ENCODE results near the gene SCGB1A1.

SCGB1A1 gene

DNA sequence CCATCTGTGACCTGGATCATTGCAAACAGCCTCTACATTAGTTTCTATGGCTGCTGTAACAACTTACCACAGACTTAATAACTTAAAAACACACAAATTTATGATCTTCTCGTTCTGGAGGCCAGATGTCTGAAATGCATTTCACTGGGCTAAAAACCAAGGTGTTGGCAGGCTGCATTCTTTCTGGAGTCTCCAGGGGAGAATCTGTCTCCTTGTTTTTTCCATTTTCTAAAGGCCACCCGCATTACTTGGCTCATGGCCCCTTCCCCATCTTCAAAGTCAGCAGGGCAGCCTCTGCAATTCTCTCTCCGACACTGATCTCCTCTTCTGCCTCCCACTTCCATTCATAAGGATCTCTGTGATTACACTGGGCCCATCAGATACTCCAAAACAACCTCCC lies 11.6 kb downstream of the SCGB1A1 start:
- no peaks in the 10 kb centered on the region for H3K9me3 ChIP-seq (ENCODE audit: control insufficient read depth, low read depth, low read length)
- no peaks in the 10 kb centered on the region for H3K36me3 ChIP-seq (ENCODE audit: control insufficient read depth, low read depth, low read length)
- no peak overlapping the region for H3K27ac ChIP-seq (ENCODE audit: low read length)
- no peak overlapping the region for H3K9ac ChIP-seq (ENCODE audit: low read length)
- no peaks in the 10 kb centered on the region for H3K27me3 ChIP-seq (ENCODE audit: control insufficient read depth, insufficient read depth, low read length)
- no peak overlapping the region for H3K4me3 ChIP-seq (ENCODE audit: low read length)
- H3K4me1 ChIP-seq (ENCODE audit: control insufficient read depth, low read depth, low read length), result peaks cover 9% of the 10 kb centered on the region

DNA sequence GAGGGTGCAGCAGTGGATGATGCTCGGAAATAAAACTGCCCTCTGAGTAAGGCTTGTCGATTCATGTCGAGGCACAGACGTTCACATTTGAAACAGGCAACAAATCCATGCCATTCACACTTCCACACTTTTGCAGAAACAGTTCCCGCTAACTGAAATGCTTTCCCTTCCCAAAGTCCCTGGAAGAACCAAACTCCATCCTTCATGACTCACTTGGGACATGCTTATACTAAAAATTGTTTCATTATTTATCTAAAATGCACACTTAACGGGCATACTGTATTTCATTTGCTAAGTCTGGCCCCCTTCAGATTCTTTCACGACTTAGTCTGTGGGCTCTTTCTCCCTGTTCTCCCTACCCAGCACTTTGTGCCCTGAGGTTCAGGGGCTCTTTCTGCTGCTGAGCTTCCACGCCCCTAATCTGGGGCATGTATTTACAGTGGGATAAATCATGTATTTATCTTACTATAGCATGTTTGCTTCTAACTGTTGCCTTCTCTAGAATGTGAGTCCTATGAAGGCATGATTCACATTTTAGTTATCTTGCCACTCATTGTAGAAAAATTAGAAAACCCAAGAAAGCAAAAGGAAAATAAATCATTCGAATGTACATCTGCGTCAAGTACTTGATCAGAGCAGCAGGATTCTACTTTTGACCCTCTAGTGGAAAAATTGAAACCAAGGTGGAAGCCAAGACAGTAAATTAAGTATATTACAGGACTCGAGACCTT lies 12.5 kb downstream of the SCGB1A1 start:
- Histone ChIP-seq H3K9ac (ENCODE audit: low read length) (no peak overlapping the region), H3K27ac (ENCODE audit: low read length) (no peak overlapping the region), H3K36me3 (ENCODE audit: control insufficient read depth, low read depth, low read length) (no peaks in the 10 kb centered on the region), H3K4me3 (ENCODE audit: low read length) (no peak overlapping the region), H3K27me3 (ENCODE audit: control insufficient read depth, insufficient read depth, low read length) (no peaks in the 10 kb centered on the region), H3K4me1 (ENCODE audit: control insufficient read depth, low read depth, low read length) (peaks cover 7% of the 10 kb centered on the region), H3K9me3 (ENCODE audit: control insufficient read depth, low read depth, low read length) (no peaks in the 10 kb centered on the region)

DNA sequence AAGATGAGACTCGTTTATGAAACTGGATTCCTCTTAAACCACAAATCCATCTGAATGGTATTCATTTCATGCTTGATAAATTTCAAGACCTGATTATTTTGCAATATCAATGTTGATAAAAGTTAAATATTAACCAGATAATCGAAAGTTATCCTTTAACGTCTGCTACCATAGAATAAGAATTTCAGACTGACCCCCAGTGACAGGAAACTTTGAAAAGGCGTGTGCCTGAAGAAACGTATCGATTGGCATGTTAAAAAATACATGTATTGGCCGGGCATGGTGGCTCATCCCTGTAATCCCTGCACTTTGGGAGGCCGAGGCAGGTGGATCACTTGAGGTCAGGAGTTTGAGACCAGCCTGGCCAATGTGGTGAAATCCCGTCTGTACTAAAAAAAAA lies 13.9 kb downstream of the SCGB1A1 start:
- H3K27ac ChIP-seq (ENCODE audit: low read length), result no peak overlapping the region
- H3K36me3 ChIP-seq (ENCODE audit: control insufficient read depth, low read depth, low read length), result no peaks in the 10 kb centered on the region
- no peaks in the 10 kb centered on the region for H3K4me1 ChIP-seq (ENCODE audit: control insufficient read depth, low read depth, low read length)
- H3K9ac ChIP-seq (ENCODE audit: low read length), result no peak overlapping the region
- no peaks in the 10 kb centered on the region for H3K9me3 ChIP-seq (ENCODE audit: control insufficient read depth, low read depth, low read length)
- H3K4me3 ChIP-seq (ENCODE audit: low read length), result no peak overlapping the region
- no peaks in the 10 kb centered on the region for H3K27me3 ChIP-seq (ENCODE audit: control insufficient read depth, insufficient read depth, low read length)

DNA sequence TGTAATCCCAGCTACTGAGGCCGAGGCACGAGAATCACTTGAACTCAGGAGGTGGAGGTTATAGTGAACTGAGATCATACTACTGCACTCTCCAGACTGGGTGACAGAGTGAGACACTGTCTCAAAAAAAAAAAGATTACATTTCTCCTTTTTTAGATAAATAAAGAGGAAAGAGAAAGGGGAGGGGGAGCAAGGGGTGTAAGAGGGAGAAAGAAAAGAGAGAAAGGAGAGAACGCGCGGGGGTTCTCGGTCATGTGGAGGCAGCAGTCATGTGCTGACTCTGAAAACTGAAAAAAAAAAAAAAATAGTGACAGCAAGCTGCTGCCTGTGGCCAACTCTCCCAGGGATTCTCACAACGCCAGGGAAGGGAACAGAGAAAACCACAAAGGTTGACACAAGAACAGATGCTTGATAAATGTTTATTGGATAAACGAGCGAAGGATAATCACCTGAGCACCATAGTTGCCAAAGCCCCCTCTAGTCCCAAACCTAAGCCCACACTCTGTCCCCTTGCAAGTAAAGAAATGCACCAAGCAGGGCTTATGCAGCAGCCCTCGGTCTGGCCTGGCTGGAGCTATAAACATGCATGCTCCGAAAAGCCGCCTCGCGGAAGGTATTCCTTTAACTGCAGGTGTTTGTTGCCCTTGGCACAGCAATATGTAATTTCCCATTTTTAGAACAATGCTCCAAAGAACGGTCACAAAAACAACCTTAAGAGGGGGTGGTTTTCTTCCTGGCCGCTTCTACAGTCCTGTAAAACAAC lies 14.5 kb downstream of the SCGB1A1 start:
- Histone ChIP-seq H3K27me3 (ENCODE audit: control insufficient read depth, insufficient read depth, low read length) (no peaks in the 10 kb centered on the region), H3K27ac (ENCODE audit: low read length) (no peak overlapping the region), H3K9me3 (ENCODE audit: control insufficient read depth, low read depth, low read length) (no peaks in the 10 kb centered on the region), H3K4me3 (ENCODE audit: low read length) (no peak overlapping the region), H3K36me3 (ENCODE audit: control insufficient read depth, low read depth, low read length) (no peaks in the 10 kb centered on the region), H3K4me1 (ENCODE audit: control insufficient read depth, low read depth, low read length) (no peaks in the 10 kb centered on the region), H3K9ac (ENCODE audit: low read length) (no peak overlapping the region)

DNA sequence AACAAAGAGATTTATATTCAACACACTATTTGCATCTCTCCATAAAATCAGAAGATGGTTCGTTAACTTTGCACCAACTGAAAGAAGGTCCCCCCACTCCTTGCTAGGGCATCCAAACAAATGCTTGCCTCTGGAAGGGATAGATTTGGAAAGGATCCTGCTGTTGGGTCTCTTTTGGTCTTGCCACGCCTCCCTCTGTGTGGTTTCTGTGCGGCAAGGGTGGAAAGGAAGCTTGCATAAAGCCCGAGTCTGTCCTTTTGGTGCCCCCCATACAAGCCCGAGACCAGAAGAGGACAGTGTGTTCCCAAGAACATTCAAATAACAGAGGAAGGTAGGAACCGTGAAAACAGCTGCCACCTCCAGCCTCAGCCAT lies 15.1 kb downstream of the SCGB1A1 start:
- Histone ChIP-seq H3K27me3 (ENCODE audit: control insufficient read depth, insufficient read depth, low read length) (no peaks in the 10 kb centered on the region), H3K9ac (ENCODE audit: low read length) (no peak overlapping the region), H3K27ac (ENCODE audit: low read length) (no peak overlapping the region), H3K9me3 (ENCODE audit: control insufficient read depth, low read depth, low read length) (no peaks in the 10 kb centered on the region), H3K4me1 (ENCODE audit: control insufficient read depth, low read depth, low read length) (no peaks in the 10 kb centered on the region), H3K36me3 (ENCODE audit: control insufficient read depth, low read depth, low read length) (no peaks in the 10 kb centered on the region), H3K4me3 (ENCODE audit: low read length) (no peak overlapping the region)

DNA sequence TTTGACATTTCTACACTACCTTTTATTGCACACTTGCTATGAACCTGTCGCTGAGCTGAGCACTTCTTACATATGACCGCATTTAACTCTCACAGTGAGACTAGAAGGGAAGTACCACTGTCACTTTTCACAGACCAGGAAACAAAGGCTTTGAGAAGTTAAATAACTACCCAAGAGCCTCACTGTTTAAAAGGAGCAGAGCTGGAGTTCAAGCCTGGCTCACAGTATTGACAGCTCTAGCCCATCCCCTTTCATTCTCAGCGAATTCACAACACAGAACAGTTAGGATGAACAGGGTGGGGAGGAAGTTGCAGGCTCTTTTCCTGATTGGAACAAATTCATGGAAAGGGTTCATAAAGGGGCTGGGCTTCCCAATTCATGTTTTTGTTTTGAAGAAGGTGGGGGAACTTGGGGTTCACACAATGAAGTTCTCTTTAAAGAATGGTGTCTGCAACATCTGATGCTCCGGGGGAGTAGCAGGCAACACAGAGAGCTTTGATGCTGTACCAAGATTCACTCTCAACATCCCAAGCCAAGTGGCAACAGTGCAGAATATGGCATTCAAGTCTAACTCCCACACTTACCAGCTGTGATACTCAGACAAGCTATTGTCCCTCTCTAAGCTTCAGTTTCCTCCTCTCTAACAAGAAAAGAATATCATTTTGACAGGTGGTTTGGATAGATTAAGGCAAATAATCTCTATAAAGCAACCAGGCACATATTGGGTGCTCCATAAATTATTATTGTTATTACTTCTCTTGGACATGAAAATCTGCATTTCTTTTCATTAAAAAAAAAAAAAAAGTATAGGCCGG lies 17.2 kb downstream of the SCGB1A1 start:
- H3K4me3 ChIP-seq (ENCODE audit: low read length), result no peak overlapping the region
- no peaks in the 10 kb centered on the region for H3K27me3 ChIP-seq (ENCODE audit: control insufficient read depth, insufficient read depth, low read length)
- H3K9ac ChIP-seq (ENCODE audit: low read length), result no peak overlapping the region
- H3K27ac ChIP-seq (ENCODE audit: low read length), result no peak overlapping the region
- H3K9me3 ChIP-seq (ENCODE audit: control insufficient read depth, low read depth, low read length), result no peaks in the 10 kb centered on the region
- H3K36me3 ChIP-seq (ENCODE audit: control insufficient read depth, low read depth, low read length), result no peaks in the 10 kb centered on the region
- H3K4me1 ChIP-seq (ENCODE audit: control insufficient read depth, low read depth, low read length), result no peaks in the 10 kb centered on the region

DNA sequence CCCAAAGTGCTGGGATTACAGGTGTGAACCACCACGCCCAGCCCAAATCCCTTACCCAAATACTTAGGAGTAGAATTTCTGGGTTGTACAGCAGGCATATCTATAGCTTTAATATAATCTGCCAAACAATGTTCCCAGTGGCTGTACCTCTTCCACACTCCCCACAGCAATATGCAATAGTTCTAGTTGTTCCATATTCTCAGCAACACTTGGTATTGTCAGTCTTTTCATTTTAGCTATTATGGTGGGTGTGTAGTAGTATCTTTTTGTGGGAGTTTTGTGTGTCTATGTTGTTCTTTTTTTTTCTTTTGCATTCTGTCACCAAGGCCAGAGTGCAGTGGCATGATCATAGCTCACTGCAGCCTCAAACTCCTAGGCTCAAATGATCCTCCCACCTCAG lies 18.8 kb downstream of the SCGB1A1 start:
- Histone ChIP-seq H3K9ac (ENCODE audit: low read length) (no peak overlapping the region), H3K36me3 (ENCODE audit: control insufficient read depth, low read depth, low read length) (no peaks in the 10 kb centered on the region), H3K4me1 (ENCODE audit: control insufficient read depth, low read depth, low read length) (no peaks in the 10 kb centered on the region), H3K27me3 (ENCODE audit: control insufficient read depth, insufficient read depth, low read length) (no peaks in the 10 kb centered on the region), H3K9me3 (ENCODE audit: control insufficient read depth, low read depth, low read length) (no peaks in the 10 kb centered on the region), H3K4me3 (ENCODE audit: low read length) (no peak overlapping the region), H3K27ac (ENCODE audit: low read length) (no peak overlapping the region)

DNA sequence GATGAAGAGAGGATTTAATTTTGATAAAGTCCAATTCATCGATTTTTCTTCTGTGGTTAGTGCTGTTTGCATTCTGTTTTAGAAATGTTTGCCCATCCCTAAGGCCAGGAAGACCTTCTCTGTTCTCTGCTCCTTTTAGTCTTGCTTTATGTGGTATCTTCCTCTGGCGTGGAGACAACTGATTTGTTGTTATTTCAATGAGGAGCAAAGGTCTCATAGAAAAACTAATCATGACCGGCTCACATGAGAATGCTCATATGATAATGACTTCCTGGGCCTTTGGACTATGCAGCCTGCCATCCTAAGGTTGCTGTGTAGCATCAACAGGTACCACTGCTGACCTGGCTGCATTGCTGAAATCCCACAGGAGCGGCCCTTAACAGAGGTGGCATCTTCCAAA lies 19.8 kb downstream of the SCGB1A1 start:
- H3K36me3 ChIP-seq (ENCODE audit: control insufficient read depth, low read depth, low read length), result no peaks in the 10 kb centered on the region
- no peaks in the 10 kb centered on the region for H3K4me1 ChIP-seq (ENCODE audit: control insufficient read depth, low read depth, low read length)
- no peaks in the 10 kb centered on the region for H3K27me3 ChIP-seq (ENCODE audit: control insufficient read depth, insufficient read depth, low read length)
- H3K27ac ChIP-seq (ENCODE audit: low read length), result no peak overlapping the region
- H3K4me3 ChIP-seq (ENCODE audit: low read length), result no peak overlapping the region
- H3K9me3 ChIP-seq (ENCODE audit: control insufficient read depth, low read depth, low read length), result no peaks in the 10 kb centered on the region
- no peak overlapping the region for H3K9ac ChIP-seq (ENCODE audit: low read length)

DNA sequence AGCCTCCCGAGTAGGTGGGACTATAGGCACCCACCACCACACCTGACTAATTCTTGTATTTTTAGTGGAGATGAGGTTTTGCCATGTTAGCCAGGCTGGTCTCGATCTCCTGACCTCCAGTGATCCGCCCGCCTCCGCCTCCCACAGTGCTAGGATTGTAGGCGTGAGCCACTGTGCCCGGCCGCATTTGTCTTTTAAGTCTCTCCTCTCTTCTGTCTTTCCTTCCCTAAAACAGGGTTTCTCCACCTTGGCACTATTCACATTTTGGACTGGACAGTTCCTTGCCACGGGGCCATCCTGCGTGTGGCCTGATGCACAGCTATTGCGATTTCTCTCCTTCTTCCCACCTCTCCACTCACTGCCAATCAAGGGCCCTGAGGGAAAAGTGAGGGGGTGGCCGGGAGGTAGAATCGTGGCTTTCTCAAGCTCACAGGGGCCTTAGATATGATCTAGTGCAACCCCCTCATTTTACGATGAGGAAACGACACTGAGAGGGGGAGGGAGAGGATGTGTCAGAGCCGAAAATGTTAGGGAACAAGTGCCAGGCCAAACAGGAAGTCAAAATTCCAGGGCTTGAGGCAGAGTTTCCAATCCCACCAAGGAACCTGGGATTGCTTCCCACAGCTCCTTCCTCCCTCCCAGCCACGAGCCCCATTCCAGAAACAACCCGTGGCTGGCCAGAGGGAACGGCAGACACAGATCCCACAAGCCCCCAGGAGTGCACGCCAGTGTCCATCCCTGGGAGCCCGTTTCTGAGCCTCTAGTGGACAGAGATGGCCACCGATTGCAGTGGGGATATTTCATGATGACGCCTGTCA lies 21.2 kb downstream of the SCGB1A1 start:
- no peaks in the 10 kb centered on the region for H3K36me3 ChIP-seq (ENCODE audit: control insufficient read depth, low read depth, low read length)
- H3K9me3 ChIP-seq (ENCODE audit: control insufficient read depth, low read depth, low read length), result no peaks in the 10 kb centered on the region
- H3K4me1 ChIP-seq (ENCODE audit: control insufficient read depth, low read depth, low read length), result no peaks in the 10 kb centered on the region
- no peak overlapping the region for H3K9ac ChIP-seq (ENCODE audit: low read length)
- no peak overlapping the region for H3K4me3 ChIP-seq (ENCODE audit: low read length)
- no peak overlapping the region for H3K27ac ChIP-seq (ENCODE audit: low read length)
- no peaks in the 10 kb centered on the region for H3K27me3 ChIP-seq (ENCODE audit: control insufficient read depth, insufficient read depth, low read length)

DNA sequence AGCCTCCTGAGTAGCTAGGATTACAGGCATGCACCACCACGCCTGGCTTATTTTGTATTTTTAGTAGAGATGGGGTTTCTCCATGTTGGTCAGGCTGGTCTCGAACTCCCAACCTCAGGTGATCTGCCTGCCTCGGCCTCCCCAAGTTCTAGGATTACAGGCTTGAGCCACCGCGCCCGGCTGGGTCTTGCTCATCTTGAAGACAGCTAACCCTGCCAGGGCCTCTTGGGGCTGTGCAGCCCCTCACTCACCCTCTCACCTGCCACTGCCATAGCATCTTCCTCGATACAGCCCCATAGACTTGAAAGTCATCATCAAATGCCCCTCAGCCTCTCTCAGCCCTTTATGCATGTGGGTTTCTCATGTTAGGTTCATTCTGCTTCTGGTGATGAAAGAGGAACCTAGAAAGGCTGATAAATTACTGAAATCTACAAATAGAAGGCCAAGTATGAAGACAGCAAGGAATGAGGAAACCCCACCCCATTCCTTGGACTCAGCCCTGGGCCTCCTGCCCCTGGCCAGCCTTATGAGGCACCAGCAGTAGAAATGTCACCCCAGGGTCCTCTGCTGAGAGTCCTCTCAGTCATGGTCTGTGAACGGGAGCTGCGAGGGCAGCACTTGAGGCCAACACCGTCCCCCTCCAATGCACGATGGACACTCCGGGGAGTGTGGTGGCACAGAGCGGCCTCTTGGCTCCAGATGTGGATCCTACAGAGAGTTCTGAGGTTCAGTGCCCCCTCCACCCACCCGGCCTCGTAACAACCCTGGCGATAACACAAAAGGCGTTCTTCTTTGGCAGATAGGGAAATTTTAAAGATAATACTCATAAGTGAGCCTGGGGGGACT lies 24.8 kb downstream of the SCGB1A1 start:
- H3K27me3 ChIP-seq (ENCODE audit: control insufficient read depth, insufficient read depth, low read length), result no peaks in the 10 kb centered on the region

More for the DNA sequence above, 24.8 kb downstream of the SCGB1A1 start:
- no peak overlapping the region for H3K27ac ChIP-seq (ENCODE audit: low read length)
- no peak overlapping the region for H3K4me3 ChIP-seq (ENCODE audit: low read length)
- no peaks in the 10 kb centered on the region for H3K36me3 ChIP-seq (ENCODE audit: control insufficient read depth, low read depth, low read length)
- H3K9ac ChIP-seq (ENCODE audit: low read length), result no peak overlapping the region
- H3K4me1 ChIP-seq (ENCODE audit: control insufficient read depth, low read depth, low read length), result no peaks in the 10 kb centered on the region
- no peaks in the 10 kb centered on the region for H3K9me3 ChIP-seq (ENCODE audit: control insufficient read depth, low read depth, low read length)
